ENCODE data around the gene IFNGR2.
"Not testable (repeated sequence)": the region's sequence is repeated elsewhere in the genome, so short reads cannot be mapped to it uniquely, and the experiment has no call there.

IFNGR2 gene

GRCh38 chr21:33398361-33398760, 4.9 kb upstream of the IFNGR2 start:
- H3K4me3 ChIP-seq (replicated peaks; ENCODE audit: low read depth, low read length) = no peak overlapping the region
- DNase-seq (ENCODE audit: low read depth) = no peak
- TF ChIP-seq CTCF (IDR thresholded peaks at IDR 0.05; ENCODE audit: low read length, missing control alignments) = no peak

- no peak overlapping the region for H3K4me3 ChIP-seq (replicated peaks; ENCODE audit: low read depth, low read length)
- TF ChIP-seq CTCF (IDR thresholded peaks at IDR 0.05; ENCODE audit: low read length, missing control alignments) = no peak
- no peak for DNase-seq (ENCODE audit: low read depth)
Observed at GRCh38 chr21:33401630-33401992, 1.6 kb upstream of the IFNGR2 start.

GRCh38 chr21:33402001-33402979, 923 bp upstream of the IFNGR2 start:
- H3K4me3 ChIP-seq (replicated peaks; ENCODE audit: low read depth, low read length) = peak overlapping the region; percentile 83
- TF ChIP-seq CTCF (IDR thresholded peaks at IDR 0.05; ENCODE audit: low read length, missing control alignments) = no peak
- peak; percentile 86 for DNase-seq (ENCODE audit: low read depth)

- peak overlapping the region; percentile 83 for H3K4me3 ChIP-seq (replicated peaks; ENCODE audit: low read depth, low read length)
- TF ChIP-seq CTCF (IDR thresholded peaks at IDR 0.05; ENCODE audit: low read length, missing control alignments) = no peak
- DNase-seq (ENCODE audit: low read depth) = peak; percentile 51
Observed at GRCh38 chr21:33403786-33404585, 773 bp downstream of the IFNGR2 start.

GRCh38 chr21:33406493-33406892, 3.3 kb downstream of the IFNGR2 start:
- TF ChIP-seq CTCF (IDR thresholded peaks at IDR 0.05; ENCODE audit: low read length, missing control alignments) = no peak
- no peak overlapping the region for H3K4me3 ChIP-seq (replicated peaks; ENCODE audit: low read depth, low read length)
- DNase-seq (ENCODE audit: low read depth) = no peak

GRCh38 chr21:33411949-33412430, 8.8 kb downstream of the IFNGR2 start:
- peak; percentile 36 for DNase-seq (ENCODE audit: low read depth)
- no peak overlapping the region for H3K4me3 ChIP-seq (replicated peaks; ENCODE audit: low read depth, low read length)
- no peak for TF ChIP-seq CTCF (IDR thresholded peaks at IDR 0.05; ENCODE audit: low read length, missing control alignments)

- H3K4me3 ChIP-seq (replicated peaks; ENCODE audit: low read depth, low read length); DNase-seq (ENCODE audit: low read depth): not testable (repeated sequence)
Observed at GRCh38 chr21:33412439-33412831, 9.2 kb downstream of the IFNGR2 start.

All from fibroblast of pulmonary artery (primary cell).